CD4-positive, alpha-beta T cell treated with Interleukin-21 for 1 hour (primary cell): ENCODE measurements around the gene NUDT15.
"Not testable (repeated sequence)": the region's sequence is repeated elsewhere in the genome, so short reads cannot be mapped to it uniquely, and the experiment has no call there.

ENCODE experiments used
- DNase-seq: peaks from one replicate; pipeline ENCODE4 v3.0.0-alpha.2; 2020

Gene NUDT15

GRCh38 chr13:48037346-48038173 lies at the start of gene NUDT15:
NUDT15 (plus strand) TSS chr13:48037726; CDS start chr13:48037747, 21 bp downstream.
- peak; percentile 97 for DNase-seq

- DNase-seq, result no peak
Measured at GRCh38 chr13:47990427-47990826, 47.1 kb upstream of the NUDT15 start.

GRCh38 chr13:47990920-47991466 lies 46.5 kb upstream of the NUDT15 start:
- no peak for DNase-seq

GRCh38 chr13:47991859-47992258 lies 45.7 kb upstream of the NUDT15 start:
- no peak for DNase-seq

- DNase-seq, result no peak
Measured at GRCh38 chr13:47997384-47997783, 40.1 kb upstream of the NUDT15 start.

- no peak for DNase-seq
Measured at GRCh38 chr13:47999973-48000372, 37.6 kb upstream of the NUDT15 start.

- no peak for DNase-seq
Measured at GRCh38 chr13:48000559-48001113, 36.9 kb upstream of the NUDT15 start.

- peak; percentile 91 for DNase-seq
Measured at GRCh38 chr13:48001114-48001881, 36.2 kb upstream of the NUDT15 start, which contains the start of gene SUCLA2. SUCLA2 (minus strand) TSS chr13:48001273; CDS start chr13:48001269, 4 bp downstream.

GRCh38 chr13:48001999-48002398 lies 35.5 kb upstream of the NUDT15 start:
- not testable (repeated sequence) for DNase-seq

GRCh38 chr13:48004201-48004600 lies 33.3 kb upstream of the NUDT15 start:
- no peak for DNase-seq

GRCh38 chr13:48006396-48006795 lies 31.1 kb upstream of the NUDT15 start:
- no peak for DNase-seq

- no peak for DNase-seq
Measured at GRCh38 chr13:48009284-48009683, 28.2 kb upstream of the NUDT15 start.

GRCh38 chr13:48010698-48011097 lies 26.8 kb upstream of the NUDT15 start:
- no peak for DNase-seq

- no peak for DNase-seq
Measured at GRCh38 chr13:48012668-48013067, 24.9 kb upstream of the NUDT15 start.

GRCh38 chr13:48014359-48014758 lies 23.2 kb upstream of the NUDT15 start:
- DNase-seq, result no peak

- DNase-seq, result no peak
Measured at GRCh38 chr13:48018637-48019036, 18.9 kb upstream of the NUDT15 start.

GRCh38 chr13:48019796-48020195 lies 17.7 kb upstream of the NUDT15 start:
- no peak for DNase-seq

- no peak for DNase-seq
Measured at GRCh38 chr13:48028066-48028465, 9.5 kb upstream of the NUDT15 start.

GRCh38 chr13:48029859-48030258 lies 7.7 kb upstream of the NUDT15 start:
- no peak for DNase-seq

GRCh38 chr13:48038761-48039160 lies 1.2 kb downstream of the NUDT15 start:
- DNase-seq, result peak; percentile 5

GRCh38 chr13:48040049-48040448 lies 2.5 kb downstream of the NUDT15 start:
- no peak for DNase-seq

GRCh38 chr13:48040896-48041295 lies 3.4 kb downstream of the NUDT15 start:
- DNase-seq, result no peak

GRCh38 chr13:48042894-48043293 lies 5.4 kb downstream of the NUDT15 start:
- no peak for DNase-seq
